ENCODE data around the gene REC8.

REC8 gene

DNA sequence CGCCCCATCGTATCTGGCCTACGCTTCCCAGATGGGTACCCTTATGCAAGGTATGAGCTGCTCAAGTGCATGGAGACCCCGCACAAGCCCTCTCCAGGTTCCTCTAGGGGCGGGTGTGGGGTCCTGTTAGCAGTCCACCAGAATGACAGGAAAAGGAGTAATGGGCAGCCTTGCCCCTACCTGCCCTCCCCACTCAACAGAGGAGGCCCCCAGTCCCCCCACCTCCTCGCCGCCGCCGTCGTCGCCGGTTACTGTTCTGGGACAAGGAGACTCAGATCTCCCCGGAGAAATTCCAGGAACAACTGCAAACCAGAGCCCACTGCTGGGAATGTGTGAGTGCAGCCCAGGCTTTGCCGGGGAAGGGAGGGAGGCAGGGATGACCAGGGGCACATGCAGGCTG lies 6.0 kb downstream of the REC8 start:
- in situ Hi-C loops (cut with MboI; ENCODE audit: low sequenced_read_pairs, unreplicated experiment) = no loop called here
- TF ChIP-seq, protein P1, sequence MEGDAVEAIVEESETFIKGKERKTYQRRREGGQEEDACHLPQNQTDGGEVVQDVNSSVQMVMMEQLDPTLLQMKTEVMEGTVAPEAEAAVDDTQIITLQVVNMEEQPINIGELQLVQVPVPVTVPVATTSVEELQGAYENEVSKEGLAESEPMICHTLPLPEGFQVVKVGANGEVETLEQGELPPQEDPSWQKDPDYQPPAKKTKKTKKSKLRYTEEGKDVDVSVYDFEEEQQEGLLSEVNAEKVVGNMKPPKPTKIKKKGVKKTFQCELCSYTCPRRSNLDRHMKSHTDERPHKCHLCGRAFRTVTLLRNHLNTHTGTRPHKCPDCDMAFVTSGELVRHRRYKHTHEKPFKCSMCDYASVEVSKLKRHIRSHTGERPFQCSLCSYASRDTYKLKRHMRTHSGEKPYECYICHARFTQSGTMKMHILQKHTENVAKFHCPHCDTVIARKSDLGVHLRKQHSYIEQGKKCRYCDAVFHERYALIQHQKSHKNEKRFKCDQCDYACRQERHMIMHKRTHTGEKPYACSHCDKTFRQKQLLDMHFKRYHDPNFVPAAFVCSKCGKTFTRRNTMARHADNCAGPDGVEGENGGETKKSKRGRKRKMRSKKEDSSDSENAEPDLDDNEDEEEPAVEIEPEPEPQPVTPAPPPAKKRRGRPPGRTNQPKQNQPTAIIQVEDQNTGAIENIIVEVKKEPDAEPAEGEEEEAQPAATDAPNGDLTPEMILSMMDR (IDR thresholded peaks at IDR 0.05; ENCODE audit: borderline replicate concordance, control extremely low read depth, extremely low read depth, insufficient read depth, missing control alignments) = no peak
- no peak for DNase-seq (ENCODE audit: low spot score)

DNA sequence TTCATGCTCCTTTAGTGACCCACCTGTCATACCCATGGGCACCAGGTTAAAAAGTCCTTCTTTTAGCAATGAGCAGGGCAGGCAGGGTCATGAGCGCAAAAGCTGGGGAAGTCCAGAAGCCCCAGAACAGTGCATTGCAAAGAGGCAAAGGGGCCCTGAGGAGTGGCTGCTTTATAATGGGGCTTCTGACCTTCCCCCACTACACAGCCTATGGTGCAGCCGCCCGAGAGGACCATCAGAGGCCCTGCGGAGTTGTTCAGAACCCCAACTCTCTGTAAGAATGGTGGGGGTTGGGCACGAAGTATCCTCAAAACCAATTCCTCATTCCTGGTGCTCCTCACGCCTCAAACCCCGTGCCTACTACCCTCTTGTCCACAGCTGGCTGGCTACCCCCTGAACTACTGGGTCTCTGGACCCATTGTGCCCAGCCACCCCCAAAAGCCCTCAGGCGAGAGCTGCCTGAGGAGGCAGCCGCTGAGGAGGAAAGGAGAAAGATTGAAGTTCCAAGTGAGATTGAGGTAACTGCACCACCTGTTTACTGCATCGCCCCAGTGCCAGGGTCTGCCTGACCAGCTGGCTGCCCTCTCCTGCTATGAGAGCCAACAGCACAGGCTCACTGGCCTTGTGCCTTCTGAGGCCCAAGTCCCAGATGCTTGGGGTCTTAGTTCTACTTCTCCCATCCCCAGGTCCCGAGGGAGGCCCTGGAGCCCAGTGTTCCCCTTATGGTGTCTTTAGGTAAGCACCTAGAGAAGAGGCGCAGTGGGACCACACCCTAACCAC lies 6.7 kb downstream of the REC8 start:
- in situ Hi-C loops (cut with MboI; ENCODE audit: low sequenced_read_pairs, unreplicated experiment) = no loop called here
- TF ChIP-seq, protein P1 (IDR thresholded peaks at IDR 0.05; ENCODE audit: borderline replicate concordance, control extremely low read depth, extremely low read depth, insufficient read depth, missing control alignments) = no peak
- no peak for DNase-seq (ENCODE audit: low spot score)

DNA sequence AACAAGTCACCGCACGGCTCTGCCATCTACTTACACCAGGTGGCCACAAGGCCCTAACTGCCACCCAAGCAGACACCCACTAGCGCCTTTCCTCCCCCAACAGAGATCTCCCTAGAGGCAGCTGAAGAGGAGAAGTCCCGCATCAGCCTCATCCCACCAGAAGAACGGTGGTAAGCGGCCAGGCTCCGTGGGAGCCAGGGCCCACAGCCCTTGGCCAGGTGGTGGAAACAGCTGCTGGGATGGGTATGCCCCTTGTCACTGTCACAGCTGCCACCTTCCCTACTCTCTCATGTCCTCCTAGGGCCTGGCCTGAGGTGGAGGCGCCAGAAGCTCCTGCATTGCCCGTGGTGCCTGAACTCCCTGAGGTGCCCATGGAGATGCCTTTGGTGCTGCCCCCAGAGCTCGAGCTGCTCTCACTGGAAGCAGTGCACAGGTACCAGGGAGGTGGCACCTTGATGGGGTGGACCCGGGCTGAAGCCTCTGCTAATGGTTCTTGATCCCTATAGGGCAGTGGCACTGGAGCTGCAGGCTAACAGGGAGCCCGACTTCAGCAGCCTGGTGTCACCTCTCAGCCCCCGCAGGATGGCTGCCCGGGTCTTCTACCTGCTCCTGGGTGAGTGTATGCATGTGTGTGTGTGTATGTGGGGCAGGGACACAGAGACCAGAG lies 7.5 kb downstream of the REC8 start:
- in situ Hi-C loops (cut with MboI; ENCODE audit: low sequenced_read_pairs, unreplicated experiment) = no loop called here
- DNase-seq (ENCODE audit: low spot score) = no peak
- TF ChIP-seq, protein P1 (IDR thresholded peaks at IDR 0.05; ENCODE audit: borderline replicate concordance, control extremely low read depth, extremely low read depth, insufficient read depth, missing control alignments) = no peak

DNA sequence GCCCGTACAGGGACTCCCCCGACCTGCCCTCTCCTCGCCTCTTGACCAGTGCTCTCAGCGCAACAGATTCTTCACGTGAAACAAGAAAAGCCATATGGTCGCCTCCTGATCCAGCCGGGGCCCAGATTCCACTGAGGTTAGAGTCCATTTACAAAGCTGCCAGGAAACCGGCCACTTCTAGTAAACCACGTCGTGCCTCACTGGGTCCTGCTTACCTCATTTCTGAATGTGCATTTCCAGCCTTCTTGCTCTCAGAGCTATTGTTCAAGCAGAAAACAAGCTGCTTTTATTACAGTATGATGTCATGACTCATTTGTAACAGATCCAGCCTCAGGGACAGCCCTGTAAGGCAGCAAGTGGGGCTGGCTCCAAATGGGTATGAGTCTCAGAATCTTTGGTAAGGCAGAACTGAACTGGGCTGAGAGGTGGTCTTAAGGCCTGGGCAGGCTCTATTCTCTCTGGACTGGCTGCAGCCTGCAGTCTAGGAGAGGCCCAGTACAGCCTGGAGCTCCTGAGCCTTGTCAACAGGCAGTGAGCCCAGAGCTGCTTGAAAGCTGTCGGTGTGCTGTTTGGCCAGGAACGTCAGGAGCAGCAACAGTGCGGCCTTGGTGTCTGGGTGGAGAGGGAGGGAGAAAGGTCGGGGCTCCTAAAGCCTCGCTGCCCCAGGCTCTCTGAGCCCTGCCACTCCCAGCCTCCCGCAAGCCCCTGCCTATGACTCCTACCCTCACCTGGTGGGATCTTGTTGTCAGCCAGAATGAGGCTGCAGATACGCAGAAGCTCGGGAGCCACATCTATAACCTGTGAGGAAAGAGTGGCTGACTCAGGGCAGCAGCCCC lies 8.3 kb downstream of the REC8 start:
- in situ Hi-C loops (cut with MboI; ENCODE audit: low sequenced_read_pairs, unreplicated experiment) = no loop called here
- DNase-seq (ENCODE audit: low spot score) = no peak
- TF ChIP-seq, protein P1 (IDR thresholded peaks at IDR 0.05; ENCODE audit: borderline replicate concordance, control extremely low read depth, extremely low read depth, insufficient read depth, missing control alignments) = no peak

DNA sequence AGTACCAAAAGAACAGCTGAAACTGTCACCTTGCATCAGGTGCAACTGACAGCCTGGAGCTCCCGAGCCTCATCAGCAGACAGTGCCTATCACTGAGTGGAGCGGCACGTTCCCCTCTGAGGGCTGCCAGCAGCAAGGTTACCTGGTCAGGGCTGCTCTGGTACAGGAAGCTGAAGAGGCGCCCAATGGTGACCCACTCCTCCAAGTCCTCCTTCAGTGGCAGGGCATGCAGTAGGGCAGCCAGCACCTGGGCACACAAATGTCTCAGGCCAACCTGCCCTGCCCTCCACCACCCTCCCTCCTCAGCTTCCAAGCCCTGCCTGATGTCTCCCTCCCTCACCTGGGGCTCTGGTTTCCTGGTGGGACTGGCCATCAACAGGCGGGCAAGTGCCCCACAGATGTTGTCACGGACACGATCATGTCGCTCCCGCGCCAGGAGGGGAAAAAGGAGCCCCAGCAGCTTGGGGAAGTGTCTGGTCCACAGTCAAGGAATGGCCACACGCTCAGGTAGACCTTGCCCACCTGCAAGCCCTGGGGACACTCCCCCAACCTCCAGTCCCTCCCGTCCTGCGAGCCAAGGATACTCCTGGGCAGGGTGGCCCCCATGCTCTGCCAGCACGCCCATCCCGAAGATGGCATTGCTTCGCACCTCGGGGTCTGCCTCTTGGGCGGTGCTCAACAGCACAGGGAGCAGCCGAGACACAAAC lies 9.6 kb downstream of the REC8 start:
- TF ChIP-seq, protein P1 (IDR thresholded peaks at IDR 0.05; ENCODE audit: borderline replicate concordance, control extremely low read depth, extremely low read depth, insufficient read depth, missing control alignments) = no peak
- DNase-seq (ENCODE audit: low spot score) = no peak
- in situ Hi-C loops (cut with MboI; ENCODE audit: low sequenced_read_pairs, unreplicated experiment) = no loop called here

Measured in GM13976 (cell line).